ENCODE measurements around the gene PROK2.

DNA sequence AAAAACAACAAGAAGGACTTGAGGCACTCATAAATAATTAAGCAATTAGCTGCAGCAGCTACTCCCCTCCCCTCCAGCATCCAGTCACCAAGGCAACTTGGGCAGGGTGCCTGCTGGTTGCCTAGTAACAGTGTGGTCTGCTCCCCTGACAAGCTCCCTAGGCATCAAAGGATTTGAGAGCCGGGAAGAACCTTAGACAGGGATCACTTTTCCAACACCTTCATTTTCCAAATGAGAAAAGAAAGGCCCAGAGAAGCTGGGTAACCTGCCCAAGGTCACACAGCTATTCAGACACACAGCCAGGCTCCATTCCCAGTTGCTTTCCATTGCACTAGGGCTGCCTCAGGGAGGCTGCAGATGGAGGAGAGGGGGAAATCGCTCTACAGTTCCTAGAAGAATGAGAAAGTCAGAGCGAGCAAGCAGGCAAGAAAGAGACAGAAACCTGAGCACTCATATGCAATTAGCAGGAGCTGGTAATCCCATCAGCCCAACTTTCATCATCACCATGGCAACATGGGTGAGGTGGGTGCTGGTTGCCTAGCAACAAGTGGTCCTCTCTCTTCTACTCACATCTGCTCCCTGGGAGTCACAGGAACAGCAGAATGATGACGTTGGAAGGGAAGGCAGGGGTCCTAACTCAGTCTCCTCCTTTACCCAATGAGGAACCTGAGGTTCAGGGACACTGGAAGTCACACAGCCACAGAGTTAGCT, 56.2 kb downstream of the PROK2 start:
- TF ChIP-seq, protein P1, sequence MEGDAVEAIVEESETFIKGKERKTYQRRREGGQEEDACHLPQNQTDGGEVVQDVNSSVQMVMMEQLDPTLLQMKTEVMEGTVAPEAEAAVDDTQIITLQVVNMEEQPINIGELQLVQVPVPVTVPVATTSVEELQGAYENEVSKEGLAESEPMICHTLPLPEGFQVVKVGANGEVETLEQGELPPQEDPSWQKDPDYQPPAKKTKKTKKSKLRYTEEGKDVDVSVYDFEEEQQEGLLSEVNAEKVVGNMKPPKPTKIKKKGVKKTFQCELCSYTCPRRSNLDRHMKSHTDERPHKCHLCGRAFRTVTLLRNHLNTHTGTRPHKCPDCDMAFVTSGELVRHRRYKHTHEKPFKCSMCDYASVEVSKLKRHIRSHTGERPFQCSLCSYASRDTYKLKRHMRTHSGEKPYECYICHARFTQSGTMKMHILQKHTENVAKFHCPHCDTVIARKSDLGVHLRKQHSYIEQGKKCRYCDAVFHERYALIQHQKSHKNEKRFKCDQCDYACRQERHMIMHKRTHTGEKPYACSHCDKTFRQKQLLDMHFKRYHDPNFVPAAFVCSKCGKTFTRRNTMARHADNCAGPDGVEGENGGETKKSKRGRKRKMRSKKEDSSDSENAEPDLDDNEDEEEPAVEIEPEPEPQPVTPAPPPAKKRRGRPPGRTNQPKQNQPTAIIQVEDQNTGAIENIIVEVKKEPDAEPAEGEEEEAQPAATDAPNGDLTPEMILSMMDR (IDR thresholded peaks at IDR 0.05; ENCODE audit: low read depth, low read length, missing input control): no peak
- no peak for TF ChIP-seq SP1 (IDR thresholded peaks at IDR 0.05)
- TF ChIP-seq, protein P2, sequence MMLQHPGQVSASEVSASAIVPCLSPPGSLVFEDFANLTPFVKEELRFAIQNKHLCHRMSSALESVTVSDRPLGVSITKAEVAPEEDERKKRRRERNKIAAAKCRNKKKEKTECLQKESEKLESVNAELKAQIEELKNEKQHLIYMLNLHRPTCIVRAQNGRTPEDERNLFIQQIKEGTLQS (IDR thresholded peaks at IDR 0.05): no peak
- no peak for TF ChIP-seq RAD21 (IDR thresholded peaks at IDR 0.05)
- TF ChIP-seq, protein P3, sequence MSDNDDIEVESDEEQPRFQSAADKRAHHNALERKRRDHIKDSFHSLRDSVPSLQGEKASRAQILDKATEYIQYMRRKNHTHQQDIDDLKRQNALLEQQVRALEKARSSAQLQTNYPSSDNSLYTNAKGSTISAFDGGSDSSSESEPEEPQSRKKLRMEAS (IDR thresholded peaks at IDR 0.05): no peak
- TF ChIP-seq, protein P4, sequence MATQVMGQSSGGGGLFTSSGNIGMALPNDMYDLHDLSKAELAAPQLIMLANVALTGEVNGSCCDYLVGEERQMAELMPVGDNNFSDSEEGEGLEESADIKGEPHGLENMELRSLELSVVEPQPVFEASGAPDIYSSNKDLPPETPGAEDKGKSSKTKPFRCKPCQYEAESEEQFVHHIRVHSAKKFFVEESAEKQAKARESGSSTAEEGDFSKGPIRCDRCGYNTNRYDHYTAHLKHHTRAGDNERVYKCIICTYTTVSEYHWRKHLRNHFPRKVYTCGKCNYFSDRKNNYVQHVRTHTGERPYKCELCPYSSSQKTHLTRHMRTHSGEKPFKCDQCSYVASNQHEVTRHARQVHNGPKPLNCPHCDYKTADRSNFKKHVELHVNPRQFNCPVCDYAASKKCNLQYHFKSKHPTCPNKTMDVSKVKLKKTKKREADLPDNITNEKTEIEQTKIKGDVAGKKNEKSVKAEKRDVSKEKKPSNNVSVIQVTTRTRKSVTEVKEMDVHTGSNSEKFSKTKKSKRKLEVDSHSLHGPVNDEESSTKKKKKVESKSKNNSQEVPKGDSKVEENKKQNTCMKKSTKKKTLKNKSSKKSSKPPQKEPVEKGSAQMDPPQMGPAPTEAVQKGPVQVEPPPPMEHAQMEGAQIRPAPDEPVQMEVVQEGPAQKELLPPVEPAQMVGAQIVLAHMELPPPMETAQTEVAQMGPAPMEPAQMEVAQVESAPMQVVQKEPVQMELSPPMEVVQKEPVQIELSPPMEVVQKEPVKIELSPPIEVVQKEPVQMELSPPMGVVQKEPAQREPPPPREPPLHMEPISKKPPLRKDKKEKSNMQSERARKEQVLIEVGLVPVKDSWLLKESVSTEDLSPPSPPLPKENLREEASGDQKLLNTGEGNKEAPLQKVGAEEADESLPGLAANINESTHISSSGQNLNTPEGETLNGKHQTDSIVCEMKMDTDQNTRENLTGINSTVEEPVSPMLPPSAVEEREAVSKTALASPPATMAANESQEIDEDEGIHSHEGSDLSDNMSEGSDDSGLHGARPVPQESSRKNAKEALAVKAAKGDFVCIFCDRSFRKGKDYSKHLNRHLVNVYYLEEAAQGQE (IDR thresholded peaks at IDR 0.05): no peak
- no peak for TF ChIP-seq GABPA (IDR thresholded peaks at IDR 0.05 in 1 of 2, conservative IDR thresholded peaks at IDR 0.05 in 1 of 2)
- TF ChIP-seq, protein P5, sequence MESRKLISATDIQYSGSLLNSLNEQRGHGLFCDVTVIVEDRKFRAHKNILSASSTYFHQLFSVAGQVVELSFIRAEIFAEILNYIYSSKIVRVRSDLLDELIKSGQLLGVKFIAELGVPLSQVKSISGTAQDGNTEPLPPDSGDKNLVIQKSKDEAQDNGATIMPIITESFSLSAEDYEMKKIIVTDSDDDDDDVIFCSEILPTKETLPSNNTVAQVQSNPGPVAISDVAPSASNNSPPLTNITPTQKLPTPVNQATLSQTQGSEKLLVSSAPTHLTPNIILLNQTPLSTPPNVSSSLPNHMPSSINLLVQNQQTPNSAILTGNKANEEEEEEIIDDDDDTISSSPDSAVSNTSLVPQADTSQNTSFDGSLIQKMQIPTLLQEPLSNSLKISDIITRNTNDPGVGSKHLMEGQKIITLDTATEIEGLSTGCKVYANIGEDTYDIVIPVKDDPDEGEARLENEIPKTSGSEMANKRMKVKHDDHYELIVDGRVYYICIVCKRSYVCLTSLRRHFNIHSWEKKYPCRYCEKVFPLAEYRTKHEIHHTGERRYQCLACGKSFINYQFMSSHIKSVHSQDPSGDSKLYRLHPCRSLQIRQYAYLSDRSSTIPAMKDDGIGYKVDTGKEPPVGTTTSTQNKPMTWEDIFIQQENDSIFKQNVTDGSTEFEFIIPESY (IDR thresholded peaks at IDR 0.05): no peak
- TF ChIP-seq EGR1 (IDR thresholded peaks at IDR 0.05; ENCODE audit: low read depth in 2 of 2): no peak
- no peak for TF ChIP-seq FOXA2 (IDR thresholded peaks at IDR 0.05)
- TF ChIP-seq TAF1 (conservative IDR thresholded peaks at IDR 0.05): no peak
- no peak for TF ChIP-seq YY1 (IDR thresholded peaks at IDR 0.05)
- no peak for TF ChIP-seq HNF4G (IDR thresholded peaks at IDR 0.05)
- no peak for TF ChIP-seq RXRA (IDR thresholded peaks at IDR 0.05)
